Fibroblast of skin of back (primary cell): ENCODE results near the gene ATG13.
A peak's percentile ranks its signal among the peaks of the same experiment; 100 is the strongest.

Experiments
- DNase-seq: peaks from one replicate; pipeline ENCODE4 v3.0.0-alpha.2; 2013

Gene ATG13

GRCh38 chr11:46607516-46607915 lies 9.8 kb upstream of the ATG13 start:
- no peak for DNase-seq

GRCh38 chr11:46609386-46609785 lies 8.0 kb upstream of the ATG13 start:
- no peak for DNase-seq

GRCh38 chr11:46611526-46612304 lies 5.6 kb upstream of the ATG13 start:
- DNase-seq = no peak

- no peak for DNase-seq
These were observed 5.0 kb upstream of the ATG13 start for GRCh38 chr11:46612326-46612725.

- DNase-seq = peak; percentile 54
These were observed 1.6 kb upstream of the ATG13 start for GRCh38 chr11:46615756-46616155.

GRCh38 chr11:46616551-46617133 lies 711 bp upstream of the ATG13 start:
- DNase-seq = no peak

GRCh38 chr11:46617972-46618314 lies 590 bp downstream of the ATG13 start:
- no peak for DNase-seq

GRCh38 chr11:46618837-46619236 lies 1.5 kb downstream of the ATG13 start:
- DNase-seq = no peak

- DNase-seq = no peak
These were observed 8.1 kb downstream of the ATG13 start for GRCh38 chr11:46625406-46625805.

GRCh38 chr11:46628961-46629360 lies 11.6 kb downstream of the ATG13 start:
- DNase-seq = no peak

GRCh38 chr11:46630237-46630636 lies 12.9 kb downstream of the ATG13 start:
- DNase-seq = no peak

- DNase-seq = no peak
These were observed 14.3 kb downstream of the ATG13 start for GRCh38 chr11:46631676-46632075.

- no peak for DNase-seq
These were observed 15.1 kb downstream of the ATG13 start for GRCh38 chr11:46632502-46632901.

- DNase-seq = no peak
These were observed 16.2 kb downstream of the ATG13 start for GRCh38 chr11:46633291-46634217.

GRCh38 chr11:46635557-46636139 lies 18.3 kb downstream of the ATG13 start:
- no peak for DNase-seq

GRCh38 chr11:46637546-46637945 lies 20.2 kb downstream of the ATG13 start:
- no peak for DNase-seq

GRCh38 chr11:46639197-46639839 lies 22.0 kb downstream of the ATG13 start:
- no peak for DNase-seq

- DNase-seq = no peak
These were observed 22.9 kb downstream of the ATG13 start for GRCh38 chr11:46640036-46640788.

- no peak for DNase-seq
These were observed 24.3 kb downstream of the ATG13 start for GRCh38 chr11:46641639-46642038.

GRCh38 chr11:46642627-46643335 lies 25.4 kb downstream of the ATG13 start:
- no peak for DNase-seq

- no peak for DNase-seq
These were observed 26.2 kb downstream of the ATG13 start for GRCh38 chr11:46643531-46643930.
